Erythroblast (primary cell): ENCODE measurements around the gene EFNA3.

ENCODE experiments used
- GATA1 ChIP-seq: IDR thresholded peaks from 2 replicates; pipeline ENCODE4 v1.6.1; 2011; ENCODE audit warnings: low read depth, mild to moderate bottlenecking, control low read depth, low read length, moderate library complexity
- POLR2A ChIP-seq: IDR thresholded peaks from 2 replicates; pipeline ENCODE4 v1.6.1; 2011; ENCODE audit warnings: mild to moderate bottlenecking, low read length

DNA sequence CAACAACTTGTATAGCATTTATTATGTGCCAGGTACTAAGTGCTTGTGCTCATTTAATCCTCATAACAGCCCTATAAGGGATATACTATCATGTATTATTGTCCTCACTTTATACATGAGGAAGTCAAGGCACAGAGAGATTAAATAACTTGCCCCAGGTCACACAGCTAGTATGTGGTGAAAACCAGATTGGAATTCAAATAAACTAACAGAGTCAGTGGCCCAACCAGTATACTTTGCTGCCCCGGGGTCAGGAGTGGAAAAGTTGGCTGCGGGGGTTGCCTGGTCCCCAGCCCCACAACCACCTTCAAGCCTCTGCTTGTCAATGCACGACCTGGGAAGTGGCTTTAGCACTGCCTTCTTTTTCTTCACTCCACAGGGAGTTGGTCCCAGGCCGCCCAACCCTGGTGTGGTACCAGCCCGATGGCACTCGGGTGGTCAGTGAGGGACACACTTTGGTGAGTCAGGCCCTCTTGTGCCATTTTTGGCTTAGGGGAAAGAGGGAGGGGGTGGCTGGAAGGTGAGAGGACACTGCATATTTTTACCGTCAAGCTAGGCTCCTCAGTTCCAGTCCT lies 25.0 kb upstream of the EFNA3 start:
- TF ChIP-seq POLR2A, result no peak
- TF ChIP-seq GATA1, result no peak
